ENCODE data around the gene CHRNB1.

Gene CHRNB1

DNA sequence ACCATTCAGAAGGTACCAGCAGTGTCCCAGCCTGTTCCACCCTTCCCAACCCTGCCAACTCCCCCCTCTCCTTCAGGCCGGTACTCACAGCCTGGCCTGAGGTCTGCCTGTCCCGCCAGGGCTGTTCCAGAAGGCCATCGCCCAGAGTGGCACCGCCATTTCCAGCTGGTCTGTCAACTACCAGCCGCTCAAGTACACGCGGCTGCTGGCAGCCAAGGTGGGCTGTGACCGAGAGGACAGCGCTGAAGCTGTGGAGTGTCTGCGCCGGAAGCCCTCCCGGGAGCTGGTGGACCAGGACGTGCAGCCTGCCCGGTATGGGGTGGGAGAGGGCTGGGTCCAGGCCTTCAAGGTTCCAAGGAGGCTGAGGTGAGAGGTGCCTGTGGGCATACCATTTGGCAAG, 30.0 kb upstream of the CHRNB1 start:
- no peak for DNase-seq (ENCODE audit: low read depth)

- no peak for DNase-seq (ENCODE audit: low read depth)
Observed at GRCh38 chr17:7415784-7416183, 29.1 kb upstream of the CHRNB1 start.

- no peak for DNase-seq (ENCODE audit: low read depth)
Observed at GRCh38 chr17:7416323-7416722, 28.5 kb upstream of the CHRNB1 start.

DNA sequence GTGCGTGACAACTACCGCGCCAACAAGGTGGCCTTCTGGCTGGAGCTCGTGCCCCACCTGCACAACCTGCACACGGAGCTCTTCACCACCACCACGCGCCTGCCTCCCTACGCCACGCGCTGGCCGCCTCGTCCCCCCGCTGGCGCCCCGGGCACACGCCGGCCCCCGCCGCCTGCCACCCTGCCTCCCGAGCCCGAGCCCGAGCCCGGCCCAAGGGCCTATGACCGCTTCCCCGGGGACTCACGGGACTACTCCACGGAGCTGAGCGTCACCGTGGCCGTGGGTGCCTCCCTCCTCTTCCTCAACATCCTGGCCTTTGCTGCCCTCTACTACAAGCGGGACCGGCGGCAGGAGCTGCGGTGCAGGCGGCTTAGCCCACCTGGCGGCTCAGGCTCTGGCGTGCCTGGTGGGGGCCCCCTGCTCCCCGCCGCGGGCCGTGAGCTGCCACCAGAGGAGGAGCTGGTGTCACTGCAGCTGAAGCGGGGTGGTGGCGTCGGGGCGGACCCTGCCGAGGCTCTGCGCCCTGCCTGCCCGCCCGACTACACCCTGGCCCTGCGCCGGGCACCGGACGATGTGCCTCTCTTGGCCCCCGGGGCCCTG, 27.7 kb upstream of the CHRNB1 start:
- no peak for DNase-seq (ENCODE audit: low read depth)

GRCh38 chr17:7418472-7419152, 26.2 kb upstream of the CHRNB1 start:
- no peak for DNase-seq (ENCODE audit: low read depth)

GRCh38 chr17:7419819-7420610, 24.8 kb upstream of the CHRNB1 start, which contains the start of gene SPEM1:
Gene SPEM1, plus strand, starts transcription at chr17:7420324. Its CDS starts 61 bp downstream, at chr17:7420385.
- no peak for DNase-seq (ENCODE audit: low read depth)

DNA sequence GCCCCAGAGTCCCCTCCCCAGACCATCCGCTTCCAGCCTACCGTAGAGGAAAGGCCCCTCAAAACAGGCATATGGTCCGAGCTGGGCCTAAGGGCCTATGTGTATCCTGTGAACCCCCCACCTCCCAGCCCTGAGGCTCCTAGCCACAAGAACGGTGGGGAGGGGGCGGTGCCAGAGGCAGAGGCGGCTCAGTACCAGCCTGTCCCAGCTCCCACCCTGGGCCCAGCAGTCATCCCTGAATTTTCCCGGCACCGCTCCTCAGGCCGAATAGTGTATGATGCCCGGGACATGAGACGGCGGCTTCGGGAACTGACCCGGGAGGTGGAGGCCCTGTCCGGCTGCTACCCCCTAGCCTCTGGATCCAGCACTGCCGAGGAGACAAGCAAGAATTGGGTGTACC, 23.7 kb upstream of the CHRNB1 start:
- no peak for DNase-seq (ENCODE audit: low read depth)

GRCh38 chr17:7423679-7424078, 21.2 kb upstream of the CHRNB1 start:
- no peak for DNase-seq (ENCODE audit: low read depth)

DNA sequence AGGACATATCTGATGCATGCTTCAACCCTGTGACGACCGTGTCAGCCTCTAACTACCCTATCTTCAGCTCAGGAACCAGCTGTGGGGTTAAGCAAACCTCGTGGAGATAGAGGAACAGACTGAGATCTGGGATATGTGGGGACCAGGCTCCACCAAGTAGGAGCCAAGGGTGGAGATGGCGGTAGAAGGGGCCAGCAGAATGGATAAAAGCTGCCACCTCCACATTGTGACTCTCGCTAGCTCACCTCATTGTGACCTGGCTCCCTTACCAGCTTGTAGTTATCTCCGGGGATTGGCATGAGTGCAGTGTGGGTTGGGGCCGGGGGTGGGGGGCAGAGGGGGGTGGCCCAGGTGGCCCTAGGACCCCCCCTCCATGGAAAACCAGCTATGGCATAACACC, 19.5 kb upstream of the CHRNB1 start, which contains the start of gene SPEM2:
TSS of gene SPEM2 (plus strand) at position 301 of the 400 bp plus-strand sequence. CDS start at position 374, 73 bp downstream.
- DNase-seq (ENCODE audit: low read depth): no peak

DNA sequence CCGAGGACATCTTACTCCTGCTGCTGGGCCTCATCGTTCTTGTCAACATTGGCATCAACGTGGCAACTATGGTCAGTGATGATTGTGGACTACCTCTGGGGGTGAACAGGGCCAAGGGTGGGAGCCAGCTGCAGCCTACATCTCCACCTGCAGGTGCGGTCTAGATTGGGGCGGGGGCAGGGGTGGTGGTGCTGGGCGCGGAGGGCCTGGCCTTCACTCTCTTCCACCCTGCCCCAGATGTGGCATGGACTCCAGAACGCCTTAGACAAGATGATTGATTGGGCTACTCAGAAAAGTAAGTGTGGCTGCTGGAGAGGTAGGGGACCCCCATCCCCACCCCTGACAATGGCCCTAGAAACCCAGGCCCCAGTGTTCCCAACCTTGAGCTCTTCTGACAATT, 19.1 kb upstream of the CHRNB1 start:
- no peak for DNase-seq (ENCODE audit: low read depth)

DNA sequence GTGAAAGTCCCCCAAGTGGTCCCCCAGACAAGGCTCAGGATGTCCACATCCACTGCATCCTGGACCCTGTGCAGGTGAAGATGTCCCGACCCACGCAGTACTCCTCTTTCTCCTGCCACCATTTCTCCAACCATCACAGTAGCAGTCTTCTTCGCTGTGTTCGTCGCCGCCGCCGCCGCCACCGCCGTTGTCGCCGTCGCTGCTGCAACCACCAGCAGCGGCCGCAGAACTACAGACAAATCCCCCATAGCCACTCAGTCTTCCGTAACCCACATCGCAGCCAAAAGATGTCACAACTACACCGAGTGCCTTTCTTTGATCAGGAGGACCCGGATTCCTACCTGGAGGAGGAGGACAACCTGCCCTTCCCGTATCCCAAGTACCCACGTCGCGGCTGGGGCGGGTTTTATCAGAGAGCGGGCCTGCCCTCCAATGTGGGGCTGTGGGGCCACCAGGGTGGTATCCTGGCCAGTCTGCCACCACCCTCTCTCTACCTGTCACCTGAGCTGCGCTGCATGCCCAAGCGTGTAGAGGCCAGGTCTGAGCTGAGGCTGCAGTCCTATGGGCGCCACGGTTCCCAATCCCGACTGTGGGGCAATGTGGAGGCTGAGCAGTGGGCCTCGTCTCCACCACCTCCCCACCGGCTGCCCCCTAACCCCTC, 18.5 kb upstream of the CHRNB1 start:
- DNase-seq (ENCODE audit: low read depth): no peak

DNA sequence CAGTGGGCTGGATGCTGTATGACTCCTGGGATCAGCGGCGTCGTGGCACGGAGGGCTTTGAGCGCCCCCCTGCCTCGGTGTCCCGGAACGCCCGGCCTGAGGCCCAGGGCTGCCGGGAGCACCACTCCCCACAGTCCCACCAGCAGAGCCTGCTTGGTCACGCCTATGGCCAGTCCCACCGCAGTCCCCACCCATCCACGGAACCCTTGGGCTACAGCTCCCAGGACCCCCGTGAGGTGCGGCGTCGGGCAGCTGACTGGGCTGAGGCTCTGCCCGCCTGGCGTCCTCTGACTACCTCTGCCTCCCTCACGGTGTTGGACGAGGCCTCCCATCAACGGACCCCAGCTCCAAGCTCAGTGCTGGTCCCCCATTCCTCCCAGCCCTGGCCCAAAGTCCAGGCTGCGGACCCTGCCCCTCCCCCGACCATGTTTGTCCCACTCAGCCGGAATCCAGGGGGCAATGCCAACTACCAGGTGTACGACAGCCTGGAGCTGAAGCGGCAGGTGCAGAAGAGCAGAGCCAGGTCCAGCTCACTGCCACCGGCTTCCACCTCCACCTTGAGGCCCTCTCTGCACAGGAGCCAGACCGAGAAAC, 17.9 kb upstream of the CHRNB1 start:
- DNase-seq (ENCODE audit: low read depth): no peak

DNA sequence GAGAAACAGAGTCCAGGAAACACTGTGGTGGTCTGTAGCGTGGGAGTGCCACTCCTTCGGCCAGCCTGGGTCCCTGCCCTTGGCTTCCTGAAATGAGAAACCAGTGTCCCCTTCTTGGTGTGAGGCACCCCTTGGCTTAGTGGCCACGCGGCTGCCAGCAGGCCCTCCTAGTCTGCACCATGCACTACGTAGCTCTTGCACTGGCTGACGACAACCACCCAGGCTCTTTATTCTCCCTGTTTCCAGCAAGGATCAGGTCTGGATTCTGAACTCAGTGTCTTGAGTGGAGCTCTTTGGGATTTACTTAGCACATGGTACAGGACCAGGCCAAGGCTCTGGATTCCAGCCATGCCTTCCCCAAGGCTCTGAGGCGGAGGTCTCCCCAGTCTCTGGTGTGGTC, 17.3 kb upstream of the CHRNB1 start:
- no peak for DNase-seq (ENCODE audit: low read depth)

- DNase-seq (ENCODE audit: low read depth): no peak
Observed at GRCh38 chr17:7428557-7428956, 16.3 kb upstream of the CHRNB1 start, which contains the start of gene SPEM3. Gene SPEM3, plus strand, starts transcription at chr17:7428857. Its CDS starts 46 bp downstream, at chr17:7428903.

DNA sequence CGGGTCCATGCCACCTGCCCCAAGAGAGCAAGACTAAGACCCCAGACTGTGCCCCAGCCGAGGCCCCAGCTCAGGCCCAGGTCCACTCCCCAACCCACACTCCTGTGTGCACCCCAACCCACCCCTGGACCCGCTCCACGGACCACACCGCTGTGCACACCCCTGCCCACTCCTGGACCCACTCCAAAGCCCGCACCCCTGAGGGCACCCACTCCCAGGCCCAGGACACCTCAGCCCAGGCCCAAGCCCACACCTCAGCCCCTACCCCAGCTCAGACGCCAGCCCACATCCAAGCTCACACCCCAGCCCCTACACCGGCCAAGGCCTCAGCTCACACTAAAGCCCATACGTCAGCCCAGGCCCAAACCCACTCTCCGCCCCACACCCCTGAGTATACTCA, 15.1 kb upstream of the CHRNB1 start:
- DNase-seq (ENCODE audit: low read depth): no peak

DNA sequence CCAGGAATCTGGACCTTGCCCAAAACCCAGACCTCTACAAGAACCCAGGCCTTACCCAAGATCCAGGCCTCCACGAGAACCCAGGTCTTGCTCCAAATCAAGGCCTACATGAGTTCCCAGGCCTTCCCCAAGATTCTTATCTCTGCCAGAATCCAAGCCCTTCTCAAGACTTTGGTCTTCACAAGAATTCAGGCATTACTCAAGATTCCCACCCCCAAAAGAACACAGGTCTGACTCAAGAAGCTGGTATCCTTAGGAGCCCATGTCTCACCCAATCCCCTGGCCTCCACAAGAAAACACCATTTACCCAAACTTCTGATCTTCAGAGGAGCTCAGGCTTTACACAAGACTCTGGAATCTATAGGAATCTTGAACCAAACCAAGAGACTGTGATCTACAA, 13.6 kb upstream of the CHRNB1 start:
- DNase-seq (ENCODE audit: low read depth): no peak

DNA sequence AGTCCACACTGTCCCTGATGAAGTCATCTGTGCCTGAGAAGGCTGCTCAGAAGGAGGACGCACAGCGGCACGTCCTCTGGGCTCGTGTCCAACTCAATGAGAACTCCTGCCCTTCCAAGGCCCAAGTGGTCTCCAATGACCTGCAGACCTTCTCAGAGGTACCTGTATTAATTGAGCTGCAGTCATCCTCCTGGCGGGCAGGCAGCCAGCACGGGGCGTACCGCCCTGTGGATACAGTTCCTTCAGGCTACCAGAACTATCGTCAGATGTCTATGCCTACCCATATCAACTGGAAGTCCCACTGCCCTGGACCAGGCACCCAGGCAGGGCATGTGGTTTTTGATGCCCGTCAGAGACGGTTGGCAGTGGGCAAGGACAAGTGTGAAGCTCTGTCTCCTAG, 12.6 kb upstream of the CHRNB1 start:
- no peak for DNase-seq (ENCODE audit: low read depth)

GRCh38 chr17:7435676-7436555, 8.9 kb upstream of the CHRNB1 start:
- peak; percentile 47 for DNase-seq (ENCODE audit: low read depth)

- peak; percentile 85 for DNase-seq (ENCODE audit: low read depth)
Observed at GRCh38 chr17:7436556-7437368, 8.1 kb upstream of the CHRNB1 start.

DNA sequence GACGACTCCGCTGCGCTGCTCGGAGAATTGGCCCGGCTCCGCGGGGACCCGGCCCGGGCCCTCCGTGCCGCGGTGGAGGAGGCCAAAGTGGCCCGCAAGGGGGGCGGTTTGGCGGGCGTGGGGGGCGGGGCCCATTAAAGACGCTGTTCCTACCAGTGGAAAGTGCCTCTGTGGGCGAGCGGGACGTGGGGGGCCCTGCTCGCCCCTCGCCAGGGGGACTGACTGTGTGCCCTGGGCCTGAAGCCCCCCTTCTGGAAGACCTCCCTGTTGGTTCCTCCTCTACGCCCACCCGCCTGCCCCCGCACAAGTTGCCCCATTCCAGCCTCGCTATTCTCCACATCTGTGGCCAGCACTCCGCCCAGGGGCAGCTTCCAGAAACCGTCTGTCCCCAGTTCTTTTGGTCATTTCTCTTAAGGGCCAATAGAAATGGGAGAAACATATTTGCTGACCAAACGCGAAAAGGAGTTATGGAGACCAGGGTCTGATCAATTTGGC, 7.4 kb upstream of the CHRNB1 start:
- DNase-seq (ENCODE audit: low read depth): no peak
